Articular chondrocyte of knee joint (primary cell): ENCODE measurements around the gene MRPL17. TPM values are rescaled to one million over a fixed set of nuclear protein-coding genes. Genes with fewer than 3 reads are reported as not detected.

Source experiments
- total RNA-seq: library from RNA; depleted of rRNA; stranded (reverse); fragments of >200 nt; gene quantifications from 2 replicates; pipeline ENCODE4 v1.2.3, GENCODE V29; 2012

Gene MRPL17
- total RNA-seq: 27.3 and 32.3 TPM in 2 replicates

DNA sequence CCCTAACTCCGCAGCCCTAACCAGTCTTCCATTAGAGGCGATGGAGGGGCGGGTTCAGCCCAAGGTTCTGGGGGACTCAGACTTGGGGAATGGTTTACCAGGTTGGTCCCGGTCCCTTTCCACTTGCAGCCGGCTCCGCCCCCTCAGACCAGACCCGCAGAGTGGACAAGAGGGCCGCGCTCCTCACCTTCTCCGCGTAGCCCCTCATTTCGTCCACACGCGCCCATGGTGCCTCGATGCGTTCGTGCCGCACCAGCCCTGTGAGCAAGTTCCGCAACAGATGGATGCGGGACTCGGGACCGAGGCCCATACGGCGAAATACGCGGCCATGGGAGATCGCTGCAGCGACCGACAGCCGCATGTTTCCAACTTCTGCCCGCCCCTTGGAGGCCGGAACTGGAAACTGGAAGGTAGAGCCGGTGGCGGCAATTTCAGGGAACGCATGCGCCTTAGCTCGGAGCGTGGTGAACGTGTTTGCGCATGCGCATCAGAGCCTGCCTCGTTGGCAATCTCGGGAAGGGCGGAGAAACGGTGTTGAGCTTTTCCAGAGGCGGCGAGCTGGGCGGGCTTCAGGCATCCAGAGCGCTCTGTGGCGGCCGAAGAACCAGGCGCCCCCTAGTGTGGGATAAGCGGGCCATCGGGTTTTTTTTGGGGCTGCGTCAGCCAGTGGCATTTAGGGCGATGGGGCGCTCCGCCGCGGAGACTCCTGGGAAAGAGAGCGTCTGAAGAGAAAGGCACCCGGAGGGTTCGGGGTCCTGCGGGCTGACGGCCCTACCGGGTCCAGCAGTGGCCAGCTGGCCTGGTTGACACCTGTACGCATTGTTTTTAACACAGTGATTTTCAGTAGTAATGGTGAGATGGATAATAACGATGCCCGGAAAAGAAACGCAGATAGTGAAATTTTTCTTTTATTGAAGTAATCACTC lies at the start of gene MRPL17:
MRPL17 (minus strand) TSS at position 405 of the 926 bp plus-strand sequence; CDS start at position 361, 44 bp downstream.

DNA sequence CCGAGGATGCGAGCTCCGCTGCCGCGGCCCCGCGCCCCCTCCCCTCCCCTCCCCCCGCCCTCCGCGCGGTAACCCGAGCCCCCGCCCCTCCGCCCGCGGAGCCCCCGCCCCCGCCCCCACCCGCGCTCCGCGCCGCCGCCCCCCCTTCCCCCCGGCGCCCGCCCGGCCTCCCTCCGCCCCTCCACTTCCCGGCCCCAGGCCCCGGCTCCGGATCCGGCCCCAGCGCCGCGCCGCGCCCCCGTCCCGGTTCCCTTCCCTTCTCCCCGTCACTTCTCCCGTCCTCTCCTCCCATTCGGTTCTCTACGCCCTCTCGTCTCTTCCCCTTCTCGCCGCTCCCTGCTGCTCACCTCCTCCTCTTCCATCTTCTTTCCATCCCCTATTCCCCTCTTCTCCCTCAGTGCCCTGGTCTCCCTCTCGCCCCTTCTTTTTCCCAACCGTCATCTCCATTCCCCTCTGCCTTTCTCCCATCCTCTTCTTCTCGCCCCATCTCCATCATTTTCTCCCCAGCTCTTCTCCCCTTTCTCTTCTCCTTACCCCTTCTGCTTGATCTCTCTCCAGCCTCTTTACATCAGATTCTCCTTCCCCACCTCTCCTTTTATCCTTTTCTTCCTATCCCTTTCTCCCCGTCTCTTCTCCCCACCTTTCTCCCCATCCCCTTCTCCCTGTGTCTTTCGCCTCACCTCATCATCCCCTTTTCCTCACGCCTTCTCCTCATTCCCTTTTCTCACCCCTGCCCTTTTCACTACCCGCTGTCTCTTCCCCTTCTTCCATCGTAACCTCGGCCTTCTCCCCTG lies 27.2 kb downstream of the MRPL17 start, which contains the start of gene DCHS1:
DCHS1 (minus strand) TSS at position 20 of the 794 bp plus-strand sequence. CDS start 14,196 bp downstream, outside the sequence.

Other genes with a start within 250 kb of the MRPL17 start
- gene HPX, start 242.4 kb downstream of the MRPL17 start, total RNA-seq: 0.65 and 2.2 TPM in 2 replicates
- gene TRIM3, start 209.4 kb downstream of the MRPL17 start, total RNA-seq: 13.3 and 13.5 TPM in 2 replicates
- 47.9 and 59.8 TPM in 2 replicates for gene ARFIP2, start 202.0 kb downstream of the MRPL17 start, total RNA-seq
- gene TIMM10B, start 201.8 kb downstream of the MRPL17 start, total RNA-seq: 37.9 and 46.8 TPM in 2 replicates
- gene DNHD1, start 186.1 kb downstream of the MRPL17 start, total RNA-seq: 7.9 and 9.3 TPM in 2 replicates
- 9.8 and 11.2 TPM in 2 replicates for gene RRP8, start 79.7 kb downstream of the MRPL17 start, total RNA-seq
- 126 and 130 TPM in 2 replicates for gene ILK, start 79.6 kb downstream of the MRPL17 start, total RNA-seq
- gene TAF10, start 71.1 kb downstream of the MRPL17 start, total RNA-seq: 24.1 and 38.9 TPM in 2 replicates
- 68.5 and 100 TPM in 2 replicates for gene TPP1, start 63.9 kb downstream of the MRPL17 start, total RNA-seq
- gene DCHS1, start 27.5 kb downstream of the MRPL17 start, total RNA-seq: 13.7 and 17.4 TPM in 2 replicates
- gene OR2AG2, start 88.6 kb upstream of the MRPL17 start, total RNA-seq: 0.39 and 0.43 TPM in 2 replicates
- gene OR2AG1, start 99.7 kb upstream of the MRPL17 start, total RNA-seq: under 0.01 TPM in 1 of 2 replicates, not detected in the other
- gene OR6A2, start 116.3 kb upstream of the MRPL17 start, total RNA-seq: 0.52 and 0.76 TPM in 2 replicates
- gene OR10A5, start 162.3 kb upstream of the MRPL17 start, total RNA-seq: not detected in 2 replicates
- not detected in 2 replicates for gene OR10A2, start 179.7 kb upstream of the MRPL17 start, total RNA-seq
- gene OR10A4, start 193.3 kb upstream of the MRPL17 start, total RNA-seq: not detected in 2 replicates
- gene OR2D2, start 209.2 kb upstream of the MRPL17 start, total RNA-seq: 0.78 and 1.2 TPM in 2 replicates
- not detected in 2 replicates for gene OR2D3, start 237.7 kb upstream of the MRPL17 start, total RNA-seq
- 3.4 and 3.9 TPM in 2 replicates for gene ZNF215, start 243.1 kb upstream of the MRPL17 start, total RNA-seq